NB4 (cell line): ENCODE measurements around the gene OR1L8.

ENCODE experiments used
- DNase-seq: peaks from one replicate; pipeline ENCODE4 v3.0.0; 2010; ENCODE audit warnings: low read depth
- H3K4me3 ChIP-seq: one replicate; pipeline ENCODE4 v1.5.1; 2011; ENCODE audit warnings: mild to moderate bottlenecking, low read depth, low read length, moderate library complexity
- CTCF ChIP-seq: IDR thresholded peaks from one replicate; pipeline ENCODE4 v1.5.1; 2012; ENCODE audit warnings: low read depth, low read length
- MYC ChIP-seq: IDR thresholded peaks from 2 replicates; pipeline ENCODE4 v1.6.1; 2011; ENCODE audit warnings: low read depth, low read length
- POLR2A ChIP-seq: IDR thresholded peaks from 2 replicates; pipeline ENCODE4 v1.6.1; 2011; ENCODE audit warnings: mild to moderate bottlenecking; ENCODE audit not compliant: insufficient read length; ENCODE audit errors: extremely low read depth
- TF ChIP-seq, protein P1 (sequence below): IDR thresholded peaks from 2 replicates; pipeline ENCODE4 v1.6.1; 2011; ENCODE audit warnings: low read depth, low read length

OR1L8 gene

DNA sequence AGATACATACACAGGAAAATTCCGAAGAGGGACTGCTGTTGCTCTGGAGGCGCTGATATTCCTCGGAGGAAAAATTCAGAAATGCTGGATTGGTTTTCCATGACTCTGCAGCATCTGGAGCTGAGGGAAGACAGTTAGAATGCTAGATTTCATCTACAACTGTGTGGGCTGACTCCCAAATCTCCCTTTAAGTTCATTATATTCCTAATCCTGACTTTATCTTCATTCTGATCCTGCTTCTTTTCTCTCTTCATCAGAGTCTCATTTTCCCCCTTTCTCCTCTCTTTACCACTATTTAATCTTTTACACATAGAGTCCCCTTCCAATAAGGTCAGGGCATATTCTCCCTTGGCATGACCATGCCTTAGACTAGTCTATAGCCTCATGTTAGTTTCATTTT lies 56.0 kb downstream of the OR1L8 start, which contains the start of gene OR1N1:
Gene OR1N1, minus strand, starts transcription at position 101 of the 400 bp plus-strand sequence. Its CDS starts 0 bp downstream, at position 101.
- TF ChIP-seq, protein P1, sequence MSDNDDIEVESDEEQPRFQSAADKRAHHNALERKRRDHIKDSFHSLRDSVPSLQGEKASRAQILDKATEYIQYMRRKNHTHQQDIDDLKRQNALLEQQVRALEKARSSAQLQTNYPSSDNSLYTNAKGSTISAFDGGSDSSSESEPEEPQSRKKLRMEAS: no peak
- TF ChIP-seq POLR2A: no peak
- TF ChIP-seq CTCF: no peak
- no peak for TF ChIP-seq MYC
- no peak for DNase-seq
- H3K4me3 ChIP-seq: no peak within 1 kb of the TSS

- H3K4me3 ChIP-seq: no peak overlapping the region
- no peak for DNase-seq
- TF ChIP-seq, protein P1: no peak
These were observed 56.6 kb downstream of the OR1L8 start for GRCh38 chr9:122526602-122527001.

DNA sequence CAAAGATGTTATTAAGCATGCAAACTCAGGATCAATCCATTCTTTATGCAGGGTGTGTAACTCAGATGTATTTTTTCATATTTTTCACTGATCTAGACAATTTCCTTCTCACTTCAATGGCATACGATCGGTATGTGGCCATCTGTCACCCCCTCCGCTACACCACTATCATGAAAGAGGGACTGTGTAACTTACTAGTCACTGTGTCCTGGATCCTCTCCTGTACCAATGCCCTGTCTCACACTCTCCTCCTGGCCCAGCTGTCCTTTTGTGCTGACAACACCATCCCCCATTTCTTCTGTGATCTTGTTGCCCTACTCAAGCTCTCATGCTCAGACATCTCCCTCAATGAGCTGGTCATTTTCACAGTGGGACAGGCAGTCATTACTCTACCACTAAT lies 63.8 kb downstream of the OR1L8 start:
- TF ChIP-seq POLR2A: no peak
- TF ChIP-seq MYC: no peak
- TF ChIP-seq CTCF: no peak
- TF ChIP-seq, protein P1: no peak
- no peak overlapping the region for H3K4me3 ChIP-seq
- DNase-seq: no peak

- no peak within 1 kb of the TSS for H3K4me3 ChIP-seq
- TF ChIP-seq CTCF (no peak), POLR2A (no peak), MYC (no peak)
- TF ChIP-seq, protein P1: no peak
- no peak for DNase-seq
These were observed 64.3 kb downstream of the OR1L8 start, which contains the start of gene OR1J4 for GRCh38 chr9:122518841-122519240. Gene OR1J4 (plus strand): TSS chr9:122519141. CDS start chr9:122519141, 0 bp downstream.

- TF ChIP-seq POLR2A (no peak), MYC (no peak), CTCF (no peak)
- TF ChIP-seq, protein P1: no peak
- DNase-seq: no peak
- no peak overlapping the region for H3K4me3 ChIP-seq
These were observed 65.0 kb downstream of the OR1L8 start for GRCh38 chr9:122518226-122518625.
